SK-N-SH treated with all-trans-retinoic acid at 6 μM for 48 hours (cell line): Measurements from ENCODE around the gene ZMIZ2.
A peak's percentile ranks its signal among the peaks of the same experiment; 100 is the strongest.

Experiments
- ATAC-seq: fragments of 200-7000 bp; cut with Tn5 transposase; 3 replicates; pipeline ENCODE4 v1.9.1; 2020; ENCODE audit warnings: mild to moderate bottlenecking, moderate library complexity
- ARNTL ChIP-seq: fragments of 450-650 bp; formaldehyde crosslinking; IDR thresholded peaks from 2 replicates; pipeline ENCODE4 v1.5.0; 2020; ENCODE audit warnings: low read depth, mild to moderate bottlenecking, moderate library complexity, borderline replicate concordance
- BACH2 ChIP-seq: fragments of 250-450 bp; sonication (Bioruptor Pico); IDR thresholded peaks from 2 replicates; pipeline ENCODE4 v1.9.0; 2021; ENCODE audit warnings: mild to moderate bottlenecking, borderline replicate concordance
- CREB5 ChIP-seq: fragments of 250-450 bp; sonication (Bioruptor Pico); IDR thresholded peaks from 2 replicates; pipeline ENCODE4 v1.5.1; 2020; ENCODE audit warnings: low read depth, mild to moderate bottlenecking, moderate library complexity
- CSDC2 ChIP-seq: fragments of 250-450 bp; sonication (Bioruptor Pico); IDR thresholded peaks from 2 replicates; pipeline ENCODE4 v1.5.0; 2020; ENCODE audit warnings: mild to moderate bottlenecking, moderate library complexity
- ESRRG ChIP-seq: fragments of 250-450 bp; sonication (Bioruptor Pico); IDR thresholded peaks from 2 replicates; pipeline ENCODE4 v1.6.1; 2021; ENCODE audit warnings: mild to moderate bottlenecking
- ISL1 ChIP-seq: fragments of 250-450 bp; sonication (Bioruptor Pico); IDR thresholded peaks from 2 replicates; pipeline ENCODE4 v2.1.2; 2022; ENCODE audit warnings: mild to moderate bottlenecking, moderate library complexity
- OSR1 ChIP-seq: fragments of 250-450 bp; sonication (Bioruptor Pico); IDR thresholded peaks from 2 replicates; pipeline ENCODE4 v1.8.0; 2022; ENCODE audit warnings: moderate library complexity, mild to moderate bottlenecking, inconsistent platforms
- PATZ1 ChIP-seq: fragments of 250-450 bp; sonication (Bioruptor Pico); IDR thresholded peaks from 2 replicates; pipeline ENCODE4 v1.8.0; 2020; ENCODE audit warnings: mild to moderate bottlenecking, moderate library complexity, borderline replicate concordance
- PPARA ChIP-seq: fragments of 250-450 bp; sonication (Bioruptor Pico); IDR thresholded peaks from 2 replicates; pipeline ENCODE4 v1.5.0; 2020; ENCODE audit warnings: mild to moderate bottlenecking, borderline replicate concordance
- RARB ChIP-seq: fragments of 250-450 bp; sonication (Bioruptor Pico); IDR thresholded peaks from 2 replicates; pipeline ENCODE4 v1.8.0; 2021; ENCODE audit warnings: mild to moderate bottlenecking, moderate library complexity
- TCF4 ChIP-seq: fragments of 250-450 bp; sonication (Bioruptor Pico); IDR thresholded peaks from 2 replicates; pipeline ENCODE4 v1.8.0; 2021; ENCODE audit warnings: mild to moderate bottlenecking, moderate library complexity, borderline replicate concordance
- TOX ChIP-seq: fragments of 250-450 bp; sonication (Bioruptor Pico); IDR thresholded peaks from 2 replicates; pipeline ENCODE4 v1.8.0; 2021; ENCODE audit warnings: mild to moderate bottlenecking, moderate library complexity, borderline replicate concordance
- TSHZ2 ChIP-seq: fragments of 250-450 bp; sonication (Bioruptor Pico); IDR thresholded peaks from 2 replicates; pipeline ENCODE4 v1.5.0; 2020; ENCODE audit warnings: mild to moderate bottlenecking, moderate library complexity
- ZC3H10 ChIP-seq: fragments of 250-450 bp; sonication (Bioruptor Pico); IDR thresholded peaks from 2 replicates; pipeline ENCODE4 v1.5.1; 2021; ENCODE audit warnings: mild to moderate bottlenecking, moderate library complexity
- ZFP3 ChIP-seq: fragments of 250-450 bp; sonication (Bioruptor Pico); IDR thresholded peaks from 2 replicates; pipeline ENCODE4 v1.5.0; 2020; ENCODE audit warnings: mild to moderate bottlenecking, moderate library complexity
- ZFP30 ChIP-seq: fragments of 450-650 bp; formaldehyde crosslinking; IDR thresholded peaks from 2 replicates; pipeline ENCODE4 v1.5.0; 2022; ENCODE audit warnings: mild to moderate bottlenecking, moderate library complexity
- ZNF565 ChIP-seq: fragments of 450-650 bp; formaldehyde crosslinking; conservative IDR thresholded peaks from 2 replicates; pipeline ENCODE4 v1.5.0; 2020; ENCODE audit warnings: low read depth, mild to moderate bottlenecking, moderate library complexity
- ZNF70 ChIP-seq: fragments of 450-650 bp; formaldehyde crosslinking; IDR thresholded peaks from 2 replicates; pipeline ENCODE4 v1.5.0; 2020; ENCODE audit warnings: mild to moderate bottlenecking, moderate library complexity
- ZNF8 ChIP-seq: fragments of 450-650 bp; formaldehyde crosslinking; IDR thresholded peaks from 2 replicates; pipeline ENCODE4 v1.5.0; 2020; ENCODE audit warnings: mild to moderate bottlenecking, moderate library complexity
- TF ChIP-seq, protein P1 (sequence below): fragments of 250-450 bp; sonication (Bioruptor Pico); IDR thresholded peaks from 2 replicates; pipeline ENCODE4 v1.8.0; 2021; ENCODE audit warnings: low read depth, mild to moderate bottlenecking, moderate library complexity, borderline replicate concordance

ZMIZ2 gene

GRCh38 chr7:44733708-44734481 is 14.8 kb upstream of the ZMIZ2 start:
- peak; percentile 76 for ATAC-seq

DNA sequence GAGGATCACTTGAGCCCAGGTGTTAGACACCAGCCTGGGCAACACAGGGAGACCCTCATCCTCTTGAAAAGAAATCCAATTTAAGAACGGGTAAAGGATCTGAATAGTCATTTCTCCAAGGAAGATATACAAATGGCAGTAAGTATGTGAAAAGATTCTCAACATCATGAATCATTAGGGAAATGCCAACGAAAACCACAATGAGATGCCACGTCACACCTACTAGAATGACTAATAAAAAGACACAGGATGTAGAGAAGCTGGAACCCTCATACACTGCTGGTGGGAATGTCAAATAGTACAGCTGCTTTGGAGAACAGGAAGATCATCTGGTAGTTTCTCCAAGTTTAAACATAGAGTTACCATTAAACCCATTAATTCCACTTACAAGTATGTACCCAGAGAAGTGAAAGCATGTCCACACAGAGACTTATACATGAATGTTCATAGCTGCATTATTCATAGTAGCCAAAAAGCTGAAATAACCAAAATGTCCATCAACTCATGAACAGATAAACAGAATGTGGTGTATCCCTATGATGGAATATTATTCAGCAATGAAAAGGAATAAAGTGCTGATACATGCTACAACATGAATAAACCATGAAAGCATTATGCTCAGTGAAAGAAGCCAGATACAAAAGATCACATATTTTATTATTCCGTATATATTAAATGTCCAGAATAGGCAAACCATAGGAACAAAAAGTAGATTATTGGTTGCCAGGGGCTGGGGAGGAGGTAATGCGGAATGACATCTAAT is 13.1 kb upstream of the ZMIZ2 start:
- TF ChIP-seq ZNF70 (CRISPR knock-in tag) = no peak
- 0 out of 2 replicates have a peak, but pooled peaks have one; percentile 6 for TF ChIP-seq PATZ1 (CRISPR knock-in tag)
- peak; percentile 86 for ATAC-seq

More at GRCh38 chr7:44733708-44734481, 14.8 kb upstream of the ZMIZ2 start:
- TF ChIP-seq ZFP30 (CRISPR knock-in tag) (no peak), CREB5 (CRISPR knock-in tag) (no peak), TOX (CRISPR knock-in tag) (no peak), RARB (CRISPR knock-in tag) (no peak), PATZ1 (CRISPR knock-in tag) (peak; percentile 51; the same call in 1 of the 2 replicates), CSDC2 (peak; percentile 87; the same call in 1 of the 2 replicates), OSR1 (CRISPR knock-in tag) (no peak), BACH2 (CRISPR knock-in tag) (no peak), ZFP3 (CRISPR knock-in tag) (no peak), ZNF8 (CRISPR knock-in tag) (no peak), ZC3H10 (peak; percentile 51; the same call in 1 of the 2 replicates), ISL1 (peak; percentile 57), ZNF70 (CRISPR knock-in tag) (no peak), ZNF565 (no peak)
- TF ChIP-seq, protein P1, sequence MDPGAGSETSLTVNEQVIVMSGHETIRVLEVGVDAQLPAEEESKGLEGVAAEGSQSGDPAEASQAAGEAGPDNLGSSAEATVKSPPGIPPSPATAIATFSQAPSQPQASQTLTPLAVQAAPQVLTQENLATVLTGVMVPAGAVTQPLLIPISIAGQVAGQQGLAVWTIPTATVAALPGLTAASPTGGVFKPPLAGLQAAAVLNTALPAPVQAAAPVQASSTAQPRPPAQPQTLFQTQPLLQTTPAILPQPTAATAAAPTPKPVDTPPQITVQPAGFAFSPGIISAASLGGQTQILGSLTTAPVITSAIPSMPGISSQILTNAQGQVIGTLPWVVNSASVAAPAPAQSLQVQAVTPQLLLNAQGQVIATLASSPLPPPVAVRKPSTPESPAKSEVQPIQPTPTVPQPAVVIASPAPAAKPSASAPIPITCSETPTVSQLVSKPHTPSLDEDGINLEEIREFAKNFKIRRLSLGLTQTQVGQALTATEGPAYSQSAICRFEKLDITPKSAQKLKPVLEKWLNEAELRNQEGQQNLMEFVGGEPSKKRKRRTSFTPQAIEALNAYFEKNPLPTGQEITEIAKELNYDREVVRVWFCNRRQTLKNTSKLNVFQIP (CRISPR knock-in tag) = no peak

DNA sequence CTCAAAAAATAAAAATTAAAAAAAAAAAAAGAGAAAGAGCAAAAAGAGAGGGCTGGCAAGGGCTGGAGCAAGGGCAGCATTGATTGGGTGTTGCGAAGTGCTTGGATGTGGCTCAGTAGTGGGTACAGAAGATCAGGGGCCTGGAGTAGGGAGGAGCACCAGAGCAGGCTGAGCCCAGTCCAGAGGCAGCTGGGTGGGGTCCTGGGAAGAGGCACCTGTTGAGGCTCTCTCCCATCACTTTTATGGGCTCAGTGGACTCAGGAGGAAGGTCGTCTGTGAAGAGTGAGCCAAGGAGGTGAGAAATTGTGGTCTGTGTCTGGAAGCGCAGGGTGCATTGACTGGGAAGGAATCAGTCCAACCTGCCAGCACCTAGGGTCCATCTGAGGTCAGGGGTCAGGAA is 11.8 kb upstream of the ZMIZ2 start:
- TF ChIP-seq, protein P1 (CRISPR knock-in tag) = no peak
- TF ChIP-seq RARB (CRISPR knock-in tag) = no peak
- no peak for TF ChIP-seq ZNF8 (CRISPR knock-in tag)
- no peak for TF ChIP-seq ZNF565
- TF ChIP-seq, all 23 proteins: peak for 0
- no peak for ATAC-seq

DNA sequence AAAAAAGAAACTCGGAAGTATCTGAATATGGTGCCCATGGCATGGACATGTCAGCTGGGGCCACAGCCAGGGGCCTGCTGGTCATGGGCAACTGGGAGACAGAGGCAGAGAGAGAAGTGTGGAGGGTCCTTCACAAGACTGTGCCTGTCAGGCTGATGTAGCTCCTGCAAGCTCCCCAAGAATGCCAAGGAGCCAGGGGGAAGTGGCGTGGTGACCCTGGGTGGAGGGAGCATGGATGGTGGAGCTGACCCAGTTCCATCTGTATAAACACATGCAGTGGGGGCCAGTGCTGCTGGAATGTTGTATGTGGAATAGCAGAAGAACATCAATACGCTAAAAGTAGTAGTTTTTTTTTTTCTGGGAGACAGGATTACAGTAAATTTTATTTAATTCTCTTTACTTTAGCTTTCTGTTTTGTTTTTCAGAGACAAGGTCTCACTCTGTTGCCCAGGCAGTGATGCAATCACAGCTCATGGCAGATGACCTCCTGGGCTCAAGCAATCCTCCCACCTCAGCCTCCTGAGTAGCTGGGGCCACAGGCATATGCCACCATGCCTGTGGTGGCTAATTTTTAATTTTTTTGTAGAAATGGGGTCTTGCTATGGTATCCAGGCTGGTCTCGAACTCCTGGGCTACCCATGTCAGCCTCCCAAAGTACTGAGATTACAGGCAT is 10.5 kb upstream of the ZMIZ2 start:
- no peak for ATAC-seq
- no peak for TF ChIP-seq OSR1 (CRISPR knock-in tag)
- TF ChIP-seq PPARA (CRISPR knock-in tag) = no peak
- TF ChIP-seq ISL1 = no peak
- TF ChIP-seq CSDC2 = no peak
- TF ChIP-seq ESRRG (CRISPR knock-in tag) = no peak
- no peak for TF ChIP-seq ZNF70 (CRISPR knock-in tag)
- TF ChIP-seq ARNTL (CRISPR knock-in tag) = no peak
- TF ChIP-seq TCF4 (CRISPR knock-in tag) = no peak
- no peak for TF ChIP-seq ZFP30 (CRISPR knock-in tag)
- TF ChIP-seq ZNF8 (CRISPR knock-in tag) = no peak
- TF ChIP-seq TSHZ2 (CRISPR knock-in tag) = no peak
